Activated CD8-positive, alpha-beta memory T cell treated with anti-CD3 and anti-CD28 coated beads for 48 hours (primary cell): Measurements from ENCODE around the gene NACC2.

Experiments used
- DNase-seq, 3 experiments: peaks; one replicate each; pipeline ENCODE4 v3.0.0-alpha.2; 2020; ENCODE audit warnings: low read depth in 2 of 3, low spot score in 2 of 3

NACC2 gene

DNA sequence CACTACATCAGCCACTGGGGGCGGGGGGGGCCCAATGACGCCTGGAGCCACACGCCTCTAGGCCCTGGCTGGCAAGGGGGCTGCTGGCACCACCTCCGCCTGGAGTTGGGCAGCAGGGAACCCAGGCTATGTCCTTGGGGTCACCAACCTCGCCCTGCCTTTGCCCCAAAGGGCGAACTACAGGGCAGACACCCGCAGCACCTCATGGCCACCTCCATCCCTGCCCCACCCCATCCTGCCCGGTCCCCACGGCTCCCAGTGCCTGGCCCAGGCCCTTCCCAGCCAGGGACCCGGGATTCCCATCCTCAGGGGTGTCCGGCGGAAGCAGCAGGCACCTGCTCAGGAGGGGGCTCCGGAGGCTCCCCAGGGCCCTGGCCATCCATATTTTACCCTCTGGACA lies 37.0 kb downstream of the NACC2 start:
- DNase-seq: no peak

- DNase-seq: no peak
Observed at GRCh38 chr9:136057236-136058081, 37.6 kb downstream of the NACC2 start.

DNA sequence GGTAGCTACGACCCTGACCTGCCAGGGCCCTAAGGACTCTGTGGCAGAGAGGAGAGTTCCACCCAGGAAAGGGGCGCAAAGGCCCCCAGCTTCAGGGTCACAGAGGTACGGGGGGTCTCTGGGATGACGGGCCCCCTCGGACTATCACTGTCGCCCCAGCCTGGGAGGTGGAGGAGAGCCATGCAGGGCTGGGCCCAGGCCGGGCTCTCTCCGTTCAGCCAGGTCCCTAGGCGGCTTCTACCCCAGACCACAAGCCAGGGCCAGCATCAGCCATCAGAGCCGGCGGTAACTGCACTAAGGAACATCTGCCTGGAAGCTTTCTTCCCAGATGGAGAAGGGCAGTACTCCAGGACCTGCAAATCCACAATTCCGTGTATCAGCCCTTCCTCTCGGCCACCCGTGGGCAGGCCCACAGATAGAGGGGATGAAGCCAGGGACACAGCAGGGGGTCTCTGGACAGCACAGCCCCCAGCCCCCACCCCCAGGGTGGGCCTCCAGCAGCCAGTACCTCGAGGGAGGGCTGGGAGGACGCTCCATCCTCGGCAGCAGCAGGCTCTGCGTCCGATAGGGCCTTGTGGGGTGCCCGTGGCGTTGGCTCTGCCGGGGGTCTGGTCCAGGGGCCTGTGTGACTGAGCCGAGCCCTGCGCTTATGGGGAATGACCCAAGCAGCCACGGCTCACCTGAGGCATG lies 38.4 kb downstream of the NACC2 start:
- DNase-seq: no peak

DNA sequence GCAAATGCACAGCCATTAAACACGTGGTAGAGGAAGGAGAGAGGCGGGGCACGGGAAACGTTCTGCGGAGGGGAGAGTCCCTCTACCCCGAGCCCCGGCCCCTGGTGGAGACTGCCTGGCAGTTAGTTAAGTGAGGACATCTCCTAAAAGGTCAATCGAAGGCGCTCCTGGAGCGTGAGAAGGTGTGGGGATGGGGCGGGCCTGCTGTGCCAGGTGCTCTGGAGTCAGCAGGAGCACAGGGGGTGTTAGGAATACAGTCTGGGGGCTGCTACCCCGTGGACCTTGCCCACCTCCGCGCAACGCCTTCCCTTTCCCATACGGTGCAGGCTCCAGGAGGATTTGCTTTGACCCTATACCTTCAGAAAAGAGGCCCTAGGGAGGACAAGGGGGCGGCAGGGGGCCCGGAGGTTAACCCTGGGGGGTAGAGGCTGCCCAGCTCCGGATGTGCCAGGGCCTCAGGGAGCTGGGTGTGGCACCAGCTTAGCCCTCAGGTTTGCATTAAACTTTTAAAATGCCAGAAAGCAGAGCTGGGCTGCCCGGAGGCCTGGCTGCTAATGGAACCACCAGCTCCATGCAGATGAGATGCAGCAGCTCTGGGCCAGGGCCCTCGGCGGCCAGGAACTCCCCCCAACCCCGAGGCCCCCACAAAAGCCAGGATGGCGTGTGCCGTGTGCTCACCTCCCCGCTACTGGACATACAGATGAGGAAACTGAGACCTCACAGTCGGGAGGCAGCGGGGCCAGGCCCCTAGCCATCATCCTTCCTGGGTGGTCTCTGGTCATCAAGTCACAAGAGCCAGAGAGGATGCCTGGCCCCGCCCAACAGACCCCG lies 39.2 kb downstream of the NACC2 start:
- DNase-seq: no peak

DNA sequence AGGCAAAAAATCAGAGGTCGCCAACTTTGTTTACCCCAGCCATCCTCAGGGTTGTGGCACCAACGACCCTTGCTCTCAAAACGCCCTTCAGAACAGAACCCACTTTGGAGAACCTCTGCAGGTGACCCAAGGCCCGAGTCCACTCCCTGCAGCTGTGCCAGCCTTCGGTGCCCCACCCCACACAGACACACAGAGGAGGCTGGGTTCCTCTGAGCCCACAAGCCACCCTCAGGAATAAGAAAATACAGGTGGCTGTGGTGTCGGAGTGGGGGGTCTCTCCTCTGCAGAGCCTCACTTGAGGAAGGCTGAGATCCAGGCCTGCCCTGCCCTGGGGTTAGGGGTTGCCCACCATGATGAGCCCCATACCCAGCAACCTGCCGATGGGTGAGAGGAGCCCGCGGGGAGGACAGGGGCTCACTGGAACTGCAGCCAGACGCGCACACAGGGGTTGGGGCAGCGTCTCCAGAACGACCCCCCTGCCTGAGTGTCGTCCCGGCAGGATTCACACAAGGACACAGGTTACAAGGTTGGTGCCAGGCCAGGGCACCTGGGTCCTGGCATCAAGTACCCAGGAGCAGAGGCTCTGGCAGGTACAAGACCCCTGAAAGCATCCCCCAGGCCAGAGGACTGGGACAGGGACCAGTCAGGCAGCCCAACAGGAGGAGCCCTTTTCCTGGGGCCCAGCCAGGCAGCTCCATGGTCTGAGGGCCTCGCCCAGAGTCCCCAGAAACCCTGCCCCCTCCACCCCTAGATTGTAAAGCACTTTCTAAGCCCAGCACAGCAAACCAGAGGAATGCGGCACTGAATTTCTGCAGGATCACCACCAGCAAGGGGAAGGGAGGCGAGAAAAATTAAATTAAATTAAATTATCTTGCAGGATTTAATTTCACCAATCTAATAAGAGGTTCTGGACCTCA lies 40.0 kb downstream of the NACC2 start:
- DNase-seq: no peak

- no peak for DNase-seq
Observed at GRCh38 chr9:136054146-136054545, 40.9 kb downstream of the NACC2 start.

DNA sequence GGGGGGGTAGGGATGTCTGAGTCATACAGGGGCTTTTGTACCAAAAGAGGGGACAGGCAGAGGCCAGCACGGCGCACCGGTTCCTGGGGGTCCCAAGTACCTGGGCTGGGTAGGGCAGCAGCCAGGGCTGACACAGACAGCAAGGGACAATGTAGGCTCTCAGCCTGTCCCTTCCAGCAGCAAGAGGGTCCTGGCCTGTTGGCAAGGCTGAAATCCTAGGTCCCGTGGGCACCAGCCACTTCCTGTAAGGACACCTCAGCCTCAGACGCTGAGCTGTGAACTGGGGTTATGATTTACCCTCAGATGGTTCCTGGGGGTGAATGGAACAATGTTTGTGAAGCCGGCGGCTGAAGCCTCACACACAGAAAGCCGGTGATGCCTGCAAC lies 41.3 kb downstream of the NACC2 start:
- DNase-seq: no peak

DNA sequence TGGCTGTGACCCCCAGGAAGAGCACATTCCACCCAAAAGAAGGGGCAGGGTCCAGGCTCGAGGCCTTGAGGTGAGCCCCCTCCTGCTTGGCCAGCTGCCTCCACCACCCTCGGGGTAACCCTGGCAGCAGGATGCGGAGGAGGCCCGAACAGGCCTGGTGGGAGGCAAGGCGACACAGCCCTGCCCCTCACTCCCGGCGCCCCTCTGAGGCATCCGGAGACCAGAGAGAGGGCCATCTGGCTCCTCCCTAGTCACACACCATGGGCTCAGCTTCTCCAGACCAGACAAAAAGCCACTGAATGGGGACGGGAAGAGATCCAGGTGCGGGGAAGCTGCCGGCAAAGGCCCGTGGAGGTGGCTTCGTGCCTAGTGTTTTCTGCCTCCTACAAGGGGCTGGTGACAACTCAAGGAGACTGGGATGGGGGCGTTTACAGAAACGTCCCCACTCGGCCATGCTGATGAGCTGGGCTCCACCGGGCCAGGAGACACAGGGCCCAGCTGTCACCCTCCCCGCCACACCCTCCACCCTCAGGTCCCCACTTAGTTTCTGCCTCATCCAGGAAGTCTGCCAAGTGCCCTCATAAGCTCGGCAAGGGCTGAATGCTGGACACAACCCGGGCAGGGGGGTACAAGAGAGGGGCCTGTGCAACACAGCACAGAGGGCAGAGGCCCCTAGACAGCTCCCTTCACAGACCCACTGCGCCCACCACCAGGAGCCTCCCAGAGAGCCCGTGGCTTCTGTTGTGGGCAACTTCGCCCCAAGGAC lies 41.9 kb downstream of the NACC2 start:
- DNase-seq: no peak

DNA sequence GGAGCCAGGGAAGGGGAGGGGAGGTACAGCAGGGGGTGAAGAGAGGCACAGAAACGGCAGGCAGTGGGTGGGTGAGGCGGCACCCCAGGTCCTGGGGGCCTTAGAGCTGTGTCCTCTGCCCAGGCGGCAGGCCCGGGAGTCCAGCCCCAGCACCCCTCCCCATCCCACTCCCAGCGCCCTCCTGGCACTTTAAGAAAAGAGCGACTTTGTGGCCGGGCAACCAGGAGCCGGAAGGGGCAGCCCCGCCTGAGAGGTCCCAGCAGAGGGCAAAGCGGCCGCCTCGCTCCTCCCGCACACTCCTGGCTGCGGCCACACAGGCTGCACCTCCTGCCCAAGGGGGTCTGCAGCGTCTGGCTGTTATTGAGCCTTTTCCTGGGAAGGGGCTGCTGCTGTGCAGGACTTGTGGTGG lies 42.6 kb downstream of the NACC2 start:
- DNase-seq: no peak

DNA sequence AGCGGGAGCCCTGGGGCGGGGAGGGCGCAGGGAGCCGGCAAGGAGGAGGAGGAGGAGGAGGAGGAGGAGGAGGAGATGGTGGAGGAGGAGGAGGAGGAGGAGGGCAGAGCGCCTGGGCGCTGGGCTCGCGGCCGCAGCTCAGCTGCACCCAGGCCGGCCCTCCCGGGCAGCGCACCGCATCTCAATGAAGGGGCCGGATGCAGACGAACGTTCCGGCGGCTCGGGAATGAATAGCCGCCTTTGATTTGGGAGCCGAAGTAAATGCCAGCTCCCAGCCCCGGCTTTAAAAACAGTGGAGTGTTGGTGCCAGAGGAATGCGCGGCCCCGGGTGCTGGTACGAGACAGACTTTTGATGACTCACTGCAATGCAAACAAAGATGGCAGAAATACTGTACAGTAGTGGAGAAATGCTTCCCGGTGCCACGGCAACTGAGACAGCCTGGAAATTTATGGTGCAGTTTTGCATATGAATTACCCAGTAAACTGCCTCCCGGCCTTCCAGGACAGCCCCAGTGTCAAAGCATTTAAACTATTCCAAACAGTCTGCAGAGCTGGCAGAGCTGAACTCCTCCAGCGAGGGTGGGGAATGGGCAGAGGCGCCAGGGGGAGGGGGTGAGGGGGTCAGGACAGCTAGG lies 43.1 kb downstream of the NACC2 start:
- DNase-seq: no peak

DNA sequence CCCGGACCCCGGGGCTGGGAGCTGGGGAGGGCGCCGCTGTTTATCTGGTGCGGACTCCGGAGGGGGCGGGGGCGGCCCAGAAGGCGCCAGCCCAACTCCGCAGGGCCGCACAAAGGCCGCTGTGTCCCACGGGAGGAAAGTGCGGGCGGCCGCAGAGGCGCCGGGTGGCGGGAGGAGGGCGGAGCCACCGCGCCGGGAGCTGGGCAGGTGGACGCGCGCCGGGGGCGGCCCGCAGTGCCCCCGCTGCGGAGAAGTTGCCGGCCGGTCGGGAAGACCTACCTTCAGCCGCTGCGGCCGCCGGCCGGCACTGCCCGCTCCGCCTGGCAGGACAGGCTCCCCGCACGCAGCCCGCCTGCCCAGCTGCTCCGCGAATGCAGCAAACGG lies 43.6 kb downstream of the NACC2 start:
- DNase-seq: no peak

GRCh38 chr9:136050701-136051452 lies 44.2 kb downstream of the NACC2 start:
- no peak for DNase-seq

GRCh38 chr9:136050266-136050700 lies 44.8 kb downstream of the NACC2 start:
- no peak for DNase-seq

- no peak for DNase-seq
Observed at GRCh38 chr9:136049491-136050265, 45.4 kb downstream of the NACC2 start.

DNA sequence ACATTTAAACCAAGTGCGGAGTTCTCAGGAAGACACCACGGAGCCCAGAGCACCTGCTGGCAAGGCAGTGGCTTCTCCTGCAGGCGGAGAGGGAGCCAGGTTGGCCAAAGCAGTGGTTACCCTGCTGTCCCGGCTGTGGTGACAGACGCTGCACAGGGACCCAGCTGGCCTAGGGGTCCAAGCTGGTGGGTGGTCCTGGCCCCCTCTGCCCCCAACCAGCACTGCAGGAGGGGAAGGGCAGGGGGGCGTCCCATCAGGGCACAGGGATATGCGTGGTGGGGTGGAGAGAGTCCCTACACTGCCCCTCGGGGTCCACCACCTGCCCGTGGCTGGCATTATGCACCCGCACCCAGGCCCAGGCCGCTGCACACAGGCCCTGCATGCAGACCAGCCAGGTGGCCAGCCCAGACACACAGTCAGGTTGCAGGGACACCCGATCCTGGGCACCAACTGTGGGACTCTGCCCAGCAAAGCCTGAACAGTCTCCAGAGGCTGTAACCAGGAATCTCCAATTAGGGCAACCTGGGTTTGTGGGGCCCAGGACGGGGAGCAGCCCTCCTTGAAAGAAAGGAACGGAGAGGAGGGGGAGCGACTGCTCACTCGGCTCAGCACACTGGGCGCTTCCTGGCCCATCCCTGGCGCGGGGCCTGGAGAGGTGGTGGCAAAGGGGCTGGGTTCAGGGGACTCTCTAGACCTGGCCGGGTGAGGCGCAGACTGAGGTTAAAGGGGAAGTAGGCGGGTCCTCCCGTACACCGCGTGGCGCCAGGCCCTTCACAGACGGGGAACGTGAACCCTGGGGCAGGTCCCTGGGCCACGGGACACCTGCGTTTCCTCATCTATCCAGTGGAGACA lies 46.3 kb downstream of the NACC2 start:
- DNase-seq: no peak

DNA sequence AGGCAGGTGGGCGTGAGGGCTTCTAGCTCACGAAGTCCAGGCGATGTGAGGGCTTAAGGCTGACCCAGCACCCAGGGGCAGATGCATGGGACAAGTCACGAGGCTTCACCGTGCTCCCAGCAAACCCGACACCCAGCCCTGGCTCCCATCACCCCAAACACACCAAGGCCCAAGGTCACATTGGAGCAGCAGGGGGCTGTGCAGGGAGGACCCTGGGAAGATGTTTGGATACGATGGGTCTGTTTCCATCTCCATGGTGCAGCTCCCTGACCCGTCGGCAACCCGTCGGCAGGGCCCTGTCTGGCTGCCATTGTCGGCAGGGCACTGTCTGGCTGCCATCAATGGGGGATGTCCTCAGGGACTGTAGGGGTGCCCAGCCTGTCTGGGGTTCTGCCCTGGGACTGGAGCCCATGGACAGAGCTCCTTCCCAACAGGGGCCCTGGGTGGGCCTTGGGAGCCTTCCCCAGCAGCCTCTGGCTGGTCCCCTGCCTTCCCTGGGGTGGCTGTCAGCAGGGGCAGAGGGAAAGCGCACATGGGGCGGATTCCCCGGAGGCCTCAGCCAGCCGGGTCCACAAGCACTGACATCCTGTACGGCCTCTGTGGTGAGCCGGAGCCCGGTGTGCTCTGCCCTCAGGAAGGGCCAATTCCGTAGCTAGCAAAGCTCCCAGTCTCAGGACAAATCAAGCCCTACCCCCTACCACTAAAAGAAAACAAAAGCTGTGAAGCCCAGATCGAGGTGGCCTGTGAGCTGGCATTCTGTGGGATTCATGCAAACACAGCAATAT lies 47.1 kb downstream of the NACC2 start:
- no peak for DNase-seq
